IPS-11a (cell line): Measurements from ENCODE around the gene NR1H2.
"Not testable (repeated sequence)": the region's sequence is repeated elsewhere in the genome, so short reads cannot be mapped to it uniquely, and the experiment has no call there.

Source experiments
- H3K4me3 ChIP-seq: one replicate; pipeline ENCODE4 v1.5.1; 2013; ENCODE audit warnings: low read depth, low read length, control low read depth

NR1H2 gene

GRCh38 chr19:50377517-50377916, 1.3 kb downstream of the NR1H2 start:
- H3K4me3 ChIP-seq = no peak overlapping the region

- H3K4me3 ChIP-seq = no peak overlapping the region
Measured at GRCh38 chr19:50378169-50378862, 2.1 kb downstream of the NR1H2 start.

GRCh38 chr19:50378863-50379236, 2.6 kb downstream of the NR1H2 start:
- no peak overlapping the region for H3K4me3 ChIP-seq

GRCh38 chr19:50379602-50380001, 3.3 kb downstream of the NR1H2 start:
- H3K4me3 ChIP-seq = no peak overlapping the region

- H3K4me3 ChIP-seq = no peak overlapping the region
Measured at GRCh38 chr19:50380137-50380536, 3.9 kb downstream of the NR1H2 start.

- H3K4me3 ChIP-seq = no peak overlapping the region
Measured at GRCh38 chr19:50380751-50381151, 4.5 kb downstream of the NR1H2 start.

GRCh38 chr19:50381881-50382729, 5.8 kb downstream of the NR1H2 start:
- no peak overlapping the region for H3K4me3 ChIP-seq

GRCh38 chr19:50383001-50383851, 7.0 kb downstream of the NR1H2 start:
- H3K4me3 ChIP-seq = peak overlapping the region; percentile 43

- peak within 1 kb of the TSS; percentile 79 for H3K4me3 ChIP-seq
Measured at GRCh38 chr19:50383852-50384684, 7.8 kb downstream of the NR1H2 start, which contains the start of gene POLD1. Gene POLD1 (plus strand): TSS chr19:50384347. CDS start chr19:50398852, 14,505 bp downstream.

GRCh38 chr19:50384685-50385535, 8.7 kb downstream of the NR1H2 start:
- peak overlapping the region; percentile 79 for H3K4me3 ChIP-seq

- H3K4me3 ChIP-seq = no peak overlapping the region
Measured at GRCh38 chr19:50387176-50387867, 11.1 kb downstream of the NR1H2 start.

- no peak overlapping the region for H3K4me3 ChIP-seq
Measured at GRCh38 chr19:50387868-50388245, 11.6 kb downstream of the NR1H2 start.

- H3K4me3 ChIP-seq = not testable (repeated sequence)
Measured at GRCh38 chr19:50390295-50390694, 14.0 kb downstream of the NR1H2 start.

GRCh38 chr19:50390952-50391351, 14.7 kb downstream of the NR1H2 start:
- not testable (repeated sequence) for H3K4me3 ChIP-seq

- no peak overlapping the region for H3K4me3 ChIP-seq
Measured at GRCh38 chr19:50392759-50393158, 16.5 kb downstream of the NR1H2 start.

GRCh38 chr19:50393589-50393988, 17.3 kb downstream of the NR1H2 start:
- H3K4me3 ChIP-seq = no peak overlapping the region

- no peak overlapping the region for H3K4me3 ChIP-seq
Measured at GRCh38 chr19:50394017-50394416, 17.8 kb downstream of the NR1H2 start.

GRCh38 chr19:50398675-50399367, 22.6 kb downstream of the NR1H2 start:
- H3K4me3 ChIP-seq = no peak overlapping the region
